Measurements from ENCODE around the gene DCTD.

- TF ChIP-seq POLR2A (IDR thresholded peaks at IDR 0.05) (no peak), CTCF (IDR thresholded peaks at IDR 0.05) (no peak)
Measured at GRCh38 chr4:182859730-182860129, 57.5 kb downstream of the DCTD start.
